HG03103 (cell line): ENCODE data around the gene AURKB.
"Not testable (repeated sequence)": the region's sequence is repeated elsewhere in the genome, so short reads cannot be mapped to it uniquely, and the experiment has no call there.

Experiments
- ATAC-seq: cut with Tn5 transposase; IDR thresholded peaks from one replicate; pipeline ENCODE4 v1.9.1; 2021; ENCODE audit warnings: low read depth; ENCODE audit not compliant: unreplicated experiment

AURKB gene

GRCh38 chr17:8209907-8210760 is at the start of gene AURKB:
TSS of gene AURKB (minus strand) at chr17:8210575. CDS start at chr17:8210224, 351 bp downstream.
- ATAC-seq, result peak; percentile 88

GRCh38 chr17:8257801-8258200 is 47.4 kb upstream of the AURKB start:
- ATAC-seq, result no peak

- no peak for ATAC-seq
Measured at GRCh38 chr17:8256691-8257090, 46.3 kb upstream of the AURKB start.

GRCh38 chr17:8256291-8256690 is 45.9 kb upstream of the AURKB start:
- no peak for ATAC-seq

GRCh38 chr17:8255499-8255898 is 45.1 kb upstream of the AURKB start:
- no peak for ATAC-seq

- ATAC-seq, result no peak
Measured at GRCh38 chr17:8254881-8255280, 44.5 kb upstream of the AURKB start.

- no peak for ATAC-seq
Measured at GRCh38 chr17:8253801-8254200, 43.4 kb upstream of the AURKB start.

- not testable (repeated sequence) for ATAC-seq
Measured at GRCh38 chr17:8251411-8251810, 41.0 kb upstream of the AURKB start.

- no peak for ATAC-seq
Measured at GRCh38 chr17:8249621-8250500, 39.5 kb upstream of the AURKB start.

- no peak for ATAC-seq
Measured at GRCh38 chr17:8248751-8249607, 38.6 kb upstream of the AURKB start, which contains the start of gene PFAS. TSS of gene PFAS (plus strand) at chr17:8249289. CDS start at chr17:8253938, 4,649 bp downstream.

- ATAC-seq, result no peak
Measured at GRCh38 chr17:8244768-8245167, 34.4 kb upstream of the AURKB start.

GRCh38 chr17:8243827-8244226 is 33.5 kb upstream of the AURKB start:
- no peak for ATAC-seq

- ATAC-seq, result no peak
Measured at GRCh38 chr17:8237886-8238285, 27.5 kb upstream of the AURKB start.

GRCh38 chr17:8237175-8237574 is 26.8 kb upstream of the AURKB start:
- no peak for ATAC-seq

- ATAC-seq, result no peak
Measured at GRCh38 chr17:8235676-8236075, 25.3 kb upstream of the AURKB start.

- ATAC-seq, result no peak
Measured at GRCh38 chr17:8234361-8235270, 24.2 kb upstream of the AURKB start.

- no peak for ATAC-seq
Measured at GRCh38 chr17:8231701-8232100, 21.3 kb upstream of the AURKB start.

- no peak for ATAC-seq
Measured at GRCh38 chr17:8227238-8227581, 16.8 kb upstream of the AURKB start.

- no peak for ATAC-seq
Measured at GRCh38 chr17:8226536-8227237, 16.3 kb upstream of the AURKB start.
